Vagina (tissue), 2 donors: ENCODE data around the gene LAMA1. TPM values are rescaled to one million over a fixed set of nuclear protein-coding genes. Genes with fewer than 3 reads are reported as not detected.
A peak's percentile ranks its signal among the peaks of the same experiment; 100 is the strongest.

Source experiments
- DNase-seq, 2 donors: peaks; one replicate each; pipeline ENCODE4 v3.0.0-alpha.2; 2017; ENCODE audit errors: extremely low spot score in 2 of 2
- H3K27ac ChIP-seq: fragments of 200-600 bp; sonication (generic); one replicate; pipeline ENCODE4 v1.5.1; 2019
- H3K27me3 ChIP-seq: fragments of 200-600 bp; sonication (generic); one replicate; pipeline ENCODE4 v1.5.1; 2019
- H3K36me3 ChIP-seq, 2 donors: fragments of 200-600 bp; sonication (generic); one replicate each; pipeline ENCODE4 v1.5.1; 2017 to 2019
- H3K4me1 ChIP-seq: fragments of 200-600 bp; sonication (generic); one replicate; pipeline ENCODE4 v1.5.1; 2019
- H3K4me3 ChIP-seq, 2 donors: fragments of 200-600 bp; sonication (generic); 1 replicate in 1 of 2; 2 replicates in 1 of 2; pipeline ENCODE4 v1.5.1; 2016 to 2019
- H3K9me3 ChIP-seq: fragments of 200-600 bp; sonication (generic); one replicate; pipeline ENCODE4 v1.5.1; 2019
- CTCF ChIP-seq, 3 experiments: fragments of 450-650 bp in 2 of 3; fragments of 200-600 bp in 1 of 3; sonication (generic) in 1 of 3; IDR thresholded peaks; one replicate each; pipeline ENCODE4 v1.5.1; 2017 to 2019; ENCODE audit warnings: antibody characterized with exemption in 3 of 3, mild to moderate bottlenecking in 2 of 3, moderate library complexity in 2 of 3
- POLR2A ChIP-seq, 2 donors: fragments of 450-650 bp; IDR thresholded peaks; one replicate each; pipeline ENCODE4 v1.6.1; 2017; ENCODE audit warnings: antibody characterized with exemption in 2 of 2, mild to moderate bottlenecking in 2 of 2, moderate library complexity in 2 of 2
- POLR2AphosphoS5 ChIP-seq, 2 donors: sonication (generic); formaldehyde crosslinking; IDR thresholded peaks; one replicate each; pipeline ENCODE4 v1.9.0; 2017; ENCODE audit warnings: antibody characterized with exemption in 2 of 2, mild to moderate bottlenecking in 2 of 2, low read depth in 1 of 2; ENCODE audit not compliant: insufficient read depth in 1 of 2
- intact Hi-C: fragments of 100-400 bp; cut with DNase I; formaldehyde crosslinking; loops from one replicate; pipeline ENCODE4 v1.15.1; 2023
- total RNA-seq: library from RNA; depleted of rRNA; stranded (reverse); fragments of >200 nt; gene quantifications from one replicate; pipeline ENCODE4 v1.2.3, GENCODE V29; 2016

Gene LAMA1
- total RNA-seq, 1 donor from 2014 or later, result 1.5 TPM

DNA sequence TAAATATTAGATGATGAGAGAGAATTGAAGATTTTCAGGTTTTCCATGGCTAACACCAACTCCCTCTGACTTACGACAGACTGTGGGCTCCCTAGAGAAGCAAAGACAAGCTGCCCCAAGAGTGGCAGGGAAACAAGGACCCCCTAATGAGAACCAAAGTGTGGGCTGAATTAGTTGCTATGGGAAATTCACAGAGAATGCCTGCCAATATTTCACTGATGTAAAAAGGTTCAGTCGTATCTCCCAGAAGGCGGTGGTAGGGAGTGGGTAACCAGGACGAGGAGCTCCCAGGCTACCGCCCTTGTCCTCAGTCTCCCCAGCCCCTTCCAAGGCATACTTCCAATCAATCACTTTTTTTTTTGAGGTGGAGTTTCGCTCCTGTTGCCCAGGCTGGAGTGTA, 113.6 kb downstream of the LAMA1 start:
- intact Hi-C loops, result no loop called here
- Histone ChIP-seq H3K36me3 (no peaks in the 10 kb centered on the region), H3K4me1 (no peaks in the 10 kb centered on the region), H3K4me3 (no peak overlapping the region), H3K9me3 (no peaks in the 10 kb centered on the region), H3K27me3 (no peaks in the 10 kb centered on the region), H3K27ac (peak overlapping the region; percentile 44)
- TF ChIP-seq POLR2A (IDR thresholded peaks at IDR 0.05) (no peak), POLR2AphosphoS5 (IDR thresholded peaks at IDR 0.05; ENCODE audit: insufficient read depth in 1 of 2, low read depth in 1 of 2) (no peak), CTCF (IDR thresholded peaks at IDR 0.05) (no peak)
- no peak for DNase-seq

- intact Hi-C loops, result no loop called here
- Histone ChIP-seq H3K4me1 (no peaks in the 10 kb centered on the region), H3K27ac (no peak overlapping the region), H3K36me3 (no peaks in the 10 kb centered on the region), H3K4me3 (no peak overlapping the region), H3K9me3 (no peaks in the 10 kb centered on the region), H3K27me3 (no peaks in the 10 kb centered on the region)
- TF ChIP-seq POLR2AphosphoS5 (IDR thresholded peaks at IDR 0.05; ENCODE audit: insufficient read depth in 1 of 2, low read depth in 1 of 2) (no peak), CTCF (IDR thresholded peaks at IDR 0.05) (no peak), POLR2A (IDR thresholded peaks at IDR 0.05) (no peak)
- no peak for DNase-seq
Measured at GRCh38 chr18:7002107-7002506, 115.5 kb downstream of the LAMA1 start.

DNA sequence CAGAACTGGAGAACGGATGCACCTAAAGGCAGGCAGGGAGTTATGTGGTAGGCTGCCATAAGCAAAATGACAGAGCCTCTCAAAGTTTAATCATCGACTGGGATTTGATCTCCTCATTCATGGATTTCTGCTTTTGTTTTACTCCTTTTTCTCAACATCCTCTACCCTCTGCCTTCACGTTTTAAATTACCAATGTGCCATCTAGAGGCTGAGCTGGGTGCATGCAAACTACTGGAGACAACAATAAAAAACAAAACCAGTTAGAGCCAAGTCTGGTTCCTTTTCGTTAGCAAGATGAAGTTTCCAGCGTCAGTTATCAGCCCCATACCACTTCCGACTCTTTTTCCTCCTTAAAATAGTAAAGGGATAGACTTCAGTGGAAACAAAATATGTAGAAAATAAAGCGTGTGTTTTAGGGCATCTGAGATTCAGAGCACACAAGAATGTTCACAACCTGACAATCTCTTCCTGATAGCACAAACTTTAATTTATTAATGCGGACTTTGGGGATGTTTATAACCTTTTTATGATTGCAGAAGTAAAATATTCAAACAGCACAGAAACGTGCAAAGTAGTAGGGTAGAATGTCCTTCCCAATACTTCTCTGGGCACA, 117.0 kb downstream of the LAMA1 start:
- peak in 1 of 3 experiments; percentile 26 for TF ChIP-seq CTCF (IDR thresholded peaks at IDR 0.05)
- no peak for TF ChIP-seq POLR2A (IDR thresholded peaks at IDR 0.05)
- H3K27ac ChIP-seq, result no peak overlapping the region
- intact Hi-C loops, result no loop called here

GRCh38 chr18:6997808-6998207, 119.8 kb downstream of the LAMA1 start:
- no peak overlapping the region for H3K4me3 ChIP-seq

More for the DNA sequence above, 117.0 kb downstream of the LAMA1 start:
- no peak overlapping the region for H3K4me3 ChIP-seq
- H3K4me1 ChIP-seq, result no peaks in the 10 kb centered on the region
- no peaks in the 10 kb centered on the region for H3K36me3 ChIP-seq
- no peaks in the 10 kb centered on the region for H3K9me3 ChIP-seq
- no peak for DNase-seq
- no peaks in the 10 kb centered on the region for H3K27me3 ChIP-seq

DNA sequence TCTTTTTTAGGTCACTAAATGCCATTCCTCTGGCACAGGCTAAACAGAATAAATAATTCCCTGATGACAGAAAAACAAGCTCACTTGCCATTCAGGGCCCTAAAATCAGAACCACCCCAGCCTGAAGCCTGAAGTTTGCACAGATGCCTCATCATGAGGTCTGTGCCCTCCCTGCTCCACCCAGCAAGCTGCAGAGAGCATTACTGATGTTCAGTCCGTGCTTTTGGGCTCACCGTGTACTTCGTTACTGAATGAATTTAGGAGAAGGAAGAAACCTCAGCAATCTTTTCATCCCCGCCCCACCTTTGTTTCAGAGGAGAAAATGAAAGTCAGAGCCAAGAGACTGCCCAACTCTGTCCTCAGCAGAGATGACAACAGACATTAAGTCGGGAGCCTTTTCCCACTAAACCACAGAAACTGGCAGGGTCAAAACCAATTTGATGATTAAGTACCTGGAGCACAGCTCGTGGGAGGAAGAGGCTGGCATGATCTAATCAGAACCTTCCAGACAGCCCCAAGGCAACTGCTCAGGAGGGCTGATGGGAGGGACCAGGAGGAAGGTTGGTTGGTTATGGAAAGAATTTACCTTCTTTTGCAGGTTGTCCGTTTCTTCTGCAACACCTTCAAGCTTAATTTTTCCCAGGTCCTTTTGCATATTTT, 122.7 kb downstream of the LAMA1 start:
- intact Hi-C loops, result no loop called here
- Histone ChIP-seq H3K9me3 (no peaks in the 10 kb centered on the region), H3K27me3 (no peaks in the 10 kb centered on the region), H3K4me3 (no peak overlapping the region), H3K36me3 (no peaks in the 10 kb centered on the region), H3K27ac (peak overlapping the region; percentile 51), H3K4me1 (no peaks in the 10 kb centered on the region)
- DNase-seq, result no peak
- TF ChIP-seq POLR2AphosphoS5 (IDR thresholded peaks at IDR 0.05; ENCODE audit: insufficient read depth in 1 of 2, low read depth in 1 of 2) (peak in 1 of 2 donors; percentile 34), POLR2A (IDR thresholded peaks at IDR 0.05) (no peak)

More at GRCh38 chr18:6997808-6998207, 119.8 kb downstream of the LAMA1 start:
- Histone ChIP-seq H3K9me3 (no peaks in the 10 kb centered on the region), H3K36me3 (no peaks in the 10 kb centered on the region), H3K27ac (no peak overlapping the region), H3K4me1 (no peaks in the 10 kb centered on the region), H3K27me3 (no peaks in the 10 kb centered on the region)
- intact Hi-C loops, result no loop called here
- no peak for TF ChIP-seq POLR2A (IDR thresholded peaks at IDR 0.05)
- no peak for DNase-seq

- H3K27ac ChIP-seq, result peak overlapping the region; percentile 51
- H3K4me3 ChIP-seq, result no peak overlapping the region
- no peaks in the 10 kb centered on the region for H3K4me1 ChIP-seq
- no peak for TF ChIP-seq CTCF (IDR thresholded peaks at IDR 0.05)
- TF ChIP-seq POLR2AphosphoS5 (IDR thresholded peaks at IDR 0.05; ENCODE audit: insufficient read depth in 1 of 2, low read depth in 1 of 2), result peak in 1 of 2 donors; percentile 42
- no peaks in the 10 kb centered on the region for H3K27me3 ChIP-seq
- no peak for DNase-seq
- H3K36me3 ChIP-seq, result no peaks in the 10 kb centered on the region
- H3K9me3 ChIP-seq, result no peaks in the 10 kb centered on the region
- intact Hi-C loops, result no loop called here
Measured at GRCh38 chr18:6994056-6994770, 123.4 kb downstream of the LAMA1 start.
